NCI-H1105 (cell line): ENCODE results near the gene C2orf49.

Source experiments
- DNase-seq: peaks from one replicate; lab custom pipeline; 2025; lab: John Stamatoyannopoulos, UW

C2orf49 gene

GRCh38 chr2:105383432-105384166, 46.3 kb downstream of the C2orf49 start:
- no peak for DNase-seq

- no peak for DNase-seq
These were observed 46.9 kb downstream of the C2orf49 start for GRCh38 chr2:105384216-105384615.

GRCh38 chr2:105384861-105385260, 47.5 kb downstream of the C2orf49 start:
- DNase-seq = no peak

GRCh38 chr2:105385731-105386540, 48.6 kb downstream of the C2orf49 start:
- no peak for DNase-seq

- DNase-seq = no peak
These were observed 49.9 kb downstream of the C2orf49 start for GRCh38 chr2:105387225-105387624.

GRCh38 chr2:105388971-105389381, 51.6 kb downstream of the C2orf49 start:
- DNase-seq = no peak

GRCh38 chr2:105390454-105390853, 53.1 kb downstream of the C2orf49 start:
- DNase-seq = no peak

- no peak for DNase-seq
These were observed 53.8 kb downstream of the C2orf49 start for GRCh38 chr2:105391058-105391627.

GRCh38 chr2:105391763-105392662, 54.7 kb downstream of the C2orf49 start:
- DNase-seq = no peak

- DNase-seq = no peak
These were observed 56.2 kb downstream of the C2orf49 start for GRCh38 chr2:105393373-105394055.

GRCh38 chr2:105394951-105395611, 57.7 kb downstream of the C2orf49 start:
- DNase-seq = no peak

GRCh38 chr2:105395691-105396090, 58.4 kb downstream of the C2orf49 start:
- no peak for DNase-seq

GRCh38 chr2:105396254-105397024, 59.1 kb downstream of the C2orf49 start:
- DNase-seq = no peak

- no peak for DNase-seq
These were observed 59.8 kb downstream of the C2orf49 start for GRCh38 chr2:105397025-105397722.

GRCh38 chr2:105397953-105398335, 60.6 kb downstream of the C2orf49 start:
- DNase-seq = no peak

- peak; percentile 22 for DNase-seq
These were observed 61.2 kb downstream of the C2orf49 start, which contains the start of gene FHL2 for GRCh38 chr2:105398336-105399206. FHL2 (minus strand) TSS chr2:105399051; CDS start chr2:105386516, 12,535 bp downstream.
